MM.1S (cell line): ENCODE results near the gene TCEAL7.

ENCODE experiments used
- EZH2phosphoT487 ChIP-seq: fragments of 300-600 bp; sonication (generic); IDR thresholded peaks from 2 replicates; pipeline ENCODE4 v1.6.1; 2018; ENCODE audit warnings: antibody characterized with exemption, low read length
- TF ChIP-seq, protein P1 (sequence below): fragments of 300-600 bp; sonication (generic); IDR thresholded peaks from 2 replicates; pipeline ENCODE4 v1.5.1; 2016; ENCODE audit warnings: antibody characterized with exemption, low read length, mixed read lengths

DNA sequence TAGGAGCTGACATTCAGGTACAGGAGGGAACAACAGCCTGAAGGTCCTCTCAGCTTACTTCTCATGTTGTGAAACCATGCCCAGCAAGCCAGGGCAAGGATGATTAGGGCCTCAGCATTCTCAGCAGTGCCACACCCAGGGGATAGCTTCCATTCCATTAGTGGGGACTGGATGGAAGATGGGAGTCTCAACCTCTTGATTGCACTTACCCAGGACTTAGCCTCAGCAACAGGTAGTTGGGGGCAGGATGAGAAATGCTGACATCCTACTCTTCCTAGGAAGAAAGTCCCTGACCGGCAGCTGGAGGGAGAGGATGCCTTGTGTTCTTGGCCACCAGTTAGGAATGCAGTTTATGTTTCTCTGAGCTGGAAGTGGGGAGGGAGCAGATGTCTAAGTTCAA lies 37.5 kb downstream of the TCEAL7 start:
- no peak for TF ChIP-seq EZH2phosphoT487
- TF ChIP-seq, protein P1, sequence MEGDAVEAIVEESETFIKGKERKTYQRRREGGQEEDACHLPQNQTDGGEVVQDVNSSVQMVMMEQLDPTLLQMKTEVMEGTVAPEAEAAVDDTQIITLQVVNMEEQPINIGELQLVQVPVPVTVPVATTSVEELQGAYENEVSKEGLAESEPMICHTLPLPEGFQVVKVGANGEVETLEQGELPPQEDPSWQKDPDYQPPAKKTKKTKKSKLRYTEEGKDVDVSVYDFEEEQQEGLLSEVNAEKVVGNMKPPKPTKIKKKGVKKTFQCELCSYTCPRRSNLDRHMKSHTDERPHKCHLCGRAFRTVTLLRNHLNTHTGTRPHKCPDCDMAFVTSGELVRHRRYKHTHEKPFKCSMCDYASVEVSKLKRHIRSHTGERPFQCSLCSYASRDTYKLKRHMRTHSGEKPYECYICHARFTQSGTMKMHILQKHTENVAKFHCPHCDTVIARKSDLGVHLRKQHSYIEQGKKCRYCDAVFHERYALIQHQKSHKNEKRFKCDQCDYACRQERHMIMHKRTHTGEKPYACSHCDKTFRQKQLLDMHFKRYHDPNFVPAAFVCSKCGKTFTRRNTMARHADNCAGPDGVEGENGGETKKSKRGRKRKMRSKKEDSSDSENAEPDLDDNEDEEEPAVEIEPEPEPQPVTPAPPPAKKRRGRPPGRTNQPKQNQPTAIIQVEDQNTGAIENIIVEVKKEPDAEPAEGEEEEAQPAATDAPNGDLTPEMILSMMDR, result no peak
